IPS-18a (cell line): ENCODE results near the gene ZNF138.
"Not testable (repeated sequence)": the region's sequence is repeated elsewhere in the genome, so short reads cannot be mapped to it uniquely, and the experiment has no call there.

ENCODE experiments used
- H3K27ac ChIP-seq: one replicate; pipeline ENCODE4 v1.5.1; 2013; ENCODE audit warnings: low read length
- H3K27me3 ChIP-seq: one replicate; pipeline ENCODE4 v1.6.1; 2013; ENCODE audit warnings: mild to moderate bottlenecking, low read length; ENCODE audit not compliant: control insufficient read depth, insufficient read depth
- H3K36me3 ChIP-seq: one replicate; pipeline ENCODE4 v1.6.1; 2013; ENCODE audit warnings: low read depth, low read length; ENCODE audit not compliant: control insufficient read depth
- H3K4me1 ChIP-seq: one replicate; pipeline ENCODE4 v1.6.1; 2013; ENCODE audit warnings: low read depth, low read length; ENCODE audit not compliant: control insufficient read depth
- H3K4me3 ChIP-seq: one replicate; pipeline ENCODE4 v1.5.1; 2013; ENCODE audit warnings: low read length
- H3K9ac ChIP-seq: one replicate; pipeline ENCODE4 v1.6.1; 2013; ENCODE audit warnings: mild to moderate bottlenecking, low read length, moderate library complexity
- H3K9me3 ChIP-seq: one replicate; pipeline ENCODE4 v1.6.1; 2013; ENCODE audit warnings: low read depth, low read length; ENCODE audit not compliant: control insufficient read depth

The ZNF138 gene

DNA sequence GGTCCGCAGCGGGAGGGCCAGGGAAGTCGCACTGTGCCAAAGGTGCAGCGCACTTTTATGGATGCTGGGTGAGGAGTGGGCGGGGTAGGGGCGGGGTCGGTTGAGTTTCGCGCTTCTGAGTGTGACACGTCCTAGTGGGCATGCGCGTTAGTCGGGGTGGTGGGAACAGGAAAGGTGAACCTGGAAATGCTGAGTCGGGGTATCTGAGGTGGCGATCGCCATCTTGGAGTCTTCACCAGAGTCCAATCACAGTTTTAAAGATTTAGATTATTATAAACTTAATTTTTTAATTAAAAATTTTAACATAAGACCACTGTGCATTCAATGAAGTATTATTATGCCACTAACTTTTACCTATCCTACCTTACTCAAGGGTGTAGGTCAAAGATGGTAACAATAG lies 45.7 kb downstream of the ZNF138 start:
- Histone ChIP-seq H3K9me3 (no peaks in the 10 kb centered on the region), H3K4me3 (no peak overlapping the region), H3K27me3 (no peaks in the 10 kb centered on the region), H3K36me3 (no peaks in the 10 kb centered on the region), H3K27ac (no peak overlapping the region), H3K9ac (no peak overlapping the region), H3K4me1 (no peaks in the 10 kb centered on the region)

DNA sequence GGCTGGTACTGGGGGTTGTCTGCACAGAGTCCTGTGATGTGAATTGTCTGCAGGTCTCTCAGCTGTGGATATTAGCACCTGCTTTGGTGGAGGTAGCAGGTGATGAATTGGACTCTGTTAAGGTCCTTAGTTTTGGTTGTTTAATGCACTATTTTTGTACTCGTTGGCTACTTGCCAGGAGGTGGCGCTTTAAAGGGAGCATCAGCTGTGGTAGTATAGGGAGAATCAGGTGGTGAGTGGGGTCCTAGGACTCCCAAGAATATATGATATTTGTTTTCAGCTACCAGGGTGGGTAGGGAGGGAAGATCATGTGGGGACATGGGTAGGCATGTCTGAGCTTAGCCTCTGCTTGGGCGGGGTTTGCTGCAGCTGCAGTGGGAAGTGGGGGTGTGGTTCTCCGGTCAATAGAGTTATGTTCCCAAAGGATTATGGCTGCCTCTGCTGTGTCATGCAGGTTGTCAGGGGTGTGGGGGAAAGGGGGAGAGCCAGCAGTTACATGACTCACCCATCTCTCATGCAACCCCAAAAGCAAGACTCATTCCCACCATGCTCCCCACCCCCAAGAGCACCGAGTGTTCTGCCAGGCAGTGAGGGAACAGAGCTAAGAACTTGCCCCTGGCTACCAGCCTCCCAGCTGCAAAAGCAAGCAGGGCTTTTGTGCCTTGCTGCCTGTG lies 55.2 kb downstream of the ZNF138 start:
- no peaks in the 10 kb centered on the region for H3K4me1 ChIP-seq
- no peak overlapping the region for H3K27ac ChIP-seq
- H3K4me3 ChIP-seq: no peak overlapping the region
- no peak overlapping the region for H3K9ac ChIP-seq
- no peaks in the 10 kb centered on the region for H3K36me3 ChIP-seq
- H3K27me3 ChIP-seq: no peaks in the 10 kb centered on the region
- no peaks in the 10 kb centered on the region for H3K9me3 ChIP-seq

DNA sequence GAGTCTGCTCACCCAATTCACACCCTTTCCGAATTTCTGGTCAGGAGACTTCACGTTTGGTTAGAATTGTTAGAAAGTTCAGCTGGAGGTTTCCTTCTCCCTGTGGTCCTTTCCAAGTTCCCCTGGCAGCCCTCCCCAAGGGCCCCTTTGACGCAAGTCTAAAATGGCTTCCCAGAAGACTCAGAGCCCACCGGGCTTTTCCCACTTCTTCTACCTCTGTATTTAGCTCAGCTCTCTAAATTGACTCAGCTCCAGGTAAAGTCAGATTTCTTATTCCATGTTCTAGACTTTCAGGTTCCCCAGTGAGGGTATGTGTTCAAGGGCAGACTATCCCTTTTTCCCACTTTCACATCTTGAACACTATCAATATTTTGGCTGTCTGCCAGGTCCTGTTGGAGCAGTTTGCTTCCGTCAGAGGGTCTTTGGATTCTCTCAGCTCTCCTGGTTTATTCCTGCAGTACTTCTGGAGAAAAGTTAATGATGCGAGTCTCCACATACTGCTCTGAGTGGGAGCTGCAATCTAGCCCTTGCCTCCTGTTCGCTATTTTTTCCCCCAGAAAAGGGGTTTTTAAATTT lies 55.8 kb downstream of the ZNF138 start:
- H3K27ac ChIP-seq: no peak overlapping the region
- no peaks in the 10 kb centered on the region for H3K36me3 ChIP-seq
- no peaks in the 10 kb centered on the region for H3K27me3 ChIP-seq
- H3K9me3 ChIP-seq: no peaks in the 10 kb centered on the region
- no peak overlapping the region for H3K4me3 ChIP-seq
- no peaks in the 10 kb centered on the region for H3K4me1 ChIP-seq
- H3K9ac ChIP-seq: no peak overlapping the region

DNA sequence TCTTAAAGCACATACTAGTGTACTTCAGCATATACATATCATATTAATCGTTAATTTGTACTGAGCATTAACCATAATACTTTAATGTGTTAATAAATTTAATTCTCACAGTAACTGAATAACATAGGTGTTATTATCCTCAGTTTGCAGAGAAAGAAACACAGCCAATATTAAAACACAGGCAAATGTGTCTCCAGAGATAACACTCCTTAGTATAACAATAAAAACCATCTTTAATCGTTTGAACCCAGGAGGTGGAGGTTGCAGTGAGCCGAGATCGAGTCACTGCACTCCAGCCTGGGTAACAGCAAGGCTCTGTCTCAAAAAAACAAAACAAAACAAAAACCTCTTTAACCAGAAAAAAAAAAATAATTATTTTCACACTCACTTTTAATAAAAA lies 59.5 kb downstream of the ZNF138 start:
- Histone ChIP-seq H3K36me3 (no peaks in the 10 kb centered on the region), H3K27me3 (no peaks in the 10 kb centered on the region), H3K9me3 (no peaks in the 10 kb centered on the region), H3K4me1 (no peaks in the 10 kb centered on the region), H3K9ac (no peak overlapping the region), H3K27ac (no peak overlapping the region), H3K4me3 (no peak overlapping the region)

DNA sequence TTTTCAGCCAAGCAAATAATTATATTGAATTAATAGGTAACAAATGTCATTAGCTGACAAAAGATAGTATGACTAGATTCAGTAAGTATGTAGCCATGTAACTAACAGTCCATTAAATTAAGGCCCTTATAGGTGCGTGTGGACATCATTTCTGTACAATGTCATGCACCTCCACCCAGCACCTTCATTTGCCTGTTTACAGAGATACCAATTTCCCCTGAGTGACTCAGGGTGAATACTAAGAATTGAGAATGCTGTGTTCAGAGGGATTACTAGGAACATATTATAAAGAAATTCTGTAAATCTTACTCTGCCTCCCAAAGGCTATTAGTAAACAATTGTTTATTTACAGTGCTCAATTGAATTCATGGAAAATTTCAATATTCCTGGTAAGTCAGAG lies 60.7 kb downstream of the ZNF138 start:
- no peak overlapping the region for H3K27ac ChIP-seq
- no peaks in the 10 kb centered on the region for H3K27me3 ChIP-seq
- H3K36me3 ChIP-seq: no peaks in the 10 kb centered on the region
- H3K9ac ChIP-seq: no peak overlapping the region
- no peaks in the 10 kb centered on the region for H3K9me3 ChIP-seq
- H3K4me3 ChIP-seq: no peak overlapping the region
- no peaks in the 10 kb centered on the region for H3K4me1 ChIP-seq

DNA sequence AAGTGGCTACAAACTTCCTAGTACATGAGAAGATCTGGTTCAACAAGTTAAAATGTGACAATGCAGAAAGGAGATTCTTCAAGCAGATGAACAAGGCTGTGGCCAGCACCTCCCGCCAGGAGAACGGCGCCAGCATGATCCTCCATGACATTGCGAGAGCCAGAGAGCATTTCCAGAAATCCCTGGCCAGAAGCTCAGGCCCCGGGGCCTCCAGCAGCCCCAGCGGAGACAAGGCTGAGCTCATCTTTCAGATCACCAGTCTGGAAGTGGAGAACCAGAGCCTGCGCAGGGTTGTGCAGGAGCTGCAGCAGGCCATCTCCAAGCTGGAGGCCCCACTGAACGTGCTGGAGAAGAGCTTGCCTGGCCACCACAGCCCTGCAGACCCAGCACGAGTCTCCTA lies 68.8 kb downstream of the ZNF138 start:
- Histone ChIP-seq H3K4me1 (no peaks in the 10 kb centered on the region), H3K27ac (no peak overlapping the region), H3K36me3 (no peaks in the 10 kb centered on the region), H3K4me3 (no peak overlapping the region), H3K9ac (no peak overlapping the region), H3K9me3 (peaks cover 4% of the 10 kb centered on the region), H3K27me3 (no peaks in the 10 kb centered on the region)

DNA sequence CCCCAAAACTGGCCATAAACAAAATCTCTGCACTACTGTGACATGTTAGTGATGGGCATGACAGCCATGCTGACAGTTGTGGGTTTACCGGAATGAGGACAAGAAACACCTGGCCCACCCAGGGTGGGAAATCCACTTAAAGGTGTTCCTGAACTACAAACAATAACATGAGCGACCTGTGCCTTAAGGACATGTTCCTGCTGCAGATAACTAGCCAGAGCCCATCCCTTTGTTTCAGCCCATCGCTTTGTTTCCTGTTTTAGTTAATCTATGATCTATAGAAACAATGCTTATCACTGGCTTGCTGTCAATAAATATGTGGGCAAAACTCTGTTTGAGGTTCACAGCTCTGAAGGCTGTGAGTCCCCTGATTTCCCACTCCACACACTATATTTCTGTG lies 69.3 kb downstream of the ZNF138 start:
- not testable (repeated sequence) for H3K27ac ChIP-seq, H3K27me3 ChIP-seq, H3K4me1 ChIP-seq

DNA sequence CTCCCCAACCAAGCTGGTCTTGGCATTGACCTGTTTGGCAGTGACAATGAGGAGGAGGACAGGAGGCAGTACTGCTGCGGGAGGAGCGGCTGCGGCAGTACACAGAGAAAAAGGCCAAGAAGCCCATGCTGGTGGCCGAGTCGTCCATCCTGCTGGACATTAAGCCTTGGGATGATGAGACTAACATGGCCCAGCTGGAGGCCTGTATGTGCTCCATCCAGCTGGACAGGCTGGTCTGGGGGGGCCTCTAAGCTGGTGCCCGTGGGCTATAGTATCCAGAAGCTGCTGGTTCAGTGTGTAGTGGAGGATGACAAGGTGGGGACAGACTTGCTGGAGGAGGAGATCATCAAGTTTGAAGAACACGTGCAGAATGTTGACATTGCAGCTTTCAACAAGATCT lies 69.7 kb downstream of the ZNF138 start:
- Histone ChIP-seq H3K9ac (no peak overlapping the region), H3K36me3 (no peaks in the 10 kb centered on the region), H3K9me3 (peaks cover 4% of the 10 kb centered on the region), H3K27ac (no peak overlapping the region), H3K27me3 (no peaks in the 10 kb centered on the region), H3K4me3 (no peak overlapping the region), H3K4me1 (no peaks in the 10 kb centered on the region)

More for the DNA sequence above, 69.3 kb downstream of the ZNF138 start:
- H3K4me3 ChIP-seq, H3K9ac ChIP-seq, H3K36me3 ChIP-seq, H3K9me3 ChIP-seq: not testable (repeated sequence)

DNA sequence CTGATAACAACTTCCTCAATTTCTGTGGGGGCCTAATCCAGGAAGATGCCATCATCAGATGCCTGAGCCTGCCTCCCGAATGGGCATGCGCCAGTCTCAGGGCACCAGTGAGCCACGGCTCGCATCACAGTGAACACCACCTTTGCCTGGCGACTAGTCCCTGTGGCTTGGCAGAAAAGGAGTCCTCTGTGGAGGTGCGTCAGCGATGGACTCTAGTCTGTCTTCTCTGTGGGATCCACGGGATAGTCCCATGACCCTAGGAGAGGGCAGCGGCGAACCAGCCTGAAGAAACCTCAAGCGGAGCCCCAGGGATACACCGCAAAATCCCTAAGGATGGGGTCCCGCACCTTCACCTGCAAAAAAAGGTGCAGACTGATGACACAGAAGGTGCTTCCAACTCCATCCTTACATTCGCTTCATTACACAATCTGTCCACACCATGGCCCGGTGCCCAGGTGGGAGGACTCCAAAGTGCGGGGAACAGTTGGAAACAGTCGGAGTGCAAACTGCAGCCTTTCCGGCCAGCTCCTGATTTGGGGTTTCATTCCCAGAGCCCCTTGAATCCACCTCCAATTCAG lies 73.7 kb downstream of the ZNF138 start:
- H3K4me1 ChIP-seq: no peaks in the 10 kb centered on the region
- no peaks in the 10 kb centered on the region for H3K36me3 ChIP-seq
- no peak overlapping the region for H3K9ac ChIP-seq
- no peak overlapping the region for H3K4me3 ChIP-seq
- H3K9me3 ChIP-seq: peaks cover 4% of the 10 kb centered on the region
- no peaks in the 10 kb centered on the region for H3K27me3 ChIP-seq
- H3K27ac ChIP-seq: no peak overlapping the region

DNA sequence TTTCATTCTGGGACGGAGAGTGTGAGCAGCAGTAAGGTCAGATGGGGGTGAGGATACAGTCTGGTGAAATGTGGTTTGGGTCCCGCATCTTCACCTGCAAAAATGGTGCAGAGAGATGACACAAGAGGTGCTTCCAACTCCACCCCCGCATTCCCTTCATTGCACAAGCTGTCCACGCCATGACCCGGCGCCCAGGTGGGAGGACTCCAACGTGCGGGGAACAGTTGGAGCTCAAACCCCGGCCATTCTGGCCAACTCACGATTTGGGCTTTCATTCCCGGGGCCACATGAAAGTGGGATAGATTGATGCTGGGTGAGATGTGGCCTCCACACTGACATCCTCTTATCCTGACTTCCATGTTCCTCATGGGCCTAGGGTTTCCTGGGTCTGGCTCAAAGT lies 74.3 kb downstream of the ZNF138 start:
- H3K4me3 ChIP-seq: no peak overlapping the region
- H3K9ac ChIP-seq: no peak overlapping the region
- H3K36me3 ChIP-seq: no peaks in the 10 kb centered on the region
- H3K27me3 ChIP-seq: no peaks in the 10 kb centered on the region
- H3K4me1 ChIP-seq: no peaks in the 10 kb centered on the region
- H3K27ac ChIP-seq: no peak overlapping the region
- peaks cover 1% of the 10 kb centered on the region for H3K9me3 ChIP-seq

DNA sequence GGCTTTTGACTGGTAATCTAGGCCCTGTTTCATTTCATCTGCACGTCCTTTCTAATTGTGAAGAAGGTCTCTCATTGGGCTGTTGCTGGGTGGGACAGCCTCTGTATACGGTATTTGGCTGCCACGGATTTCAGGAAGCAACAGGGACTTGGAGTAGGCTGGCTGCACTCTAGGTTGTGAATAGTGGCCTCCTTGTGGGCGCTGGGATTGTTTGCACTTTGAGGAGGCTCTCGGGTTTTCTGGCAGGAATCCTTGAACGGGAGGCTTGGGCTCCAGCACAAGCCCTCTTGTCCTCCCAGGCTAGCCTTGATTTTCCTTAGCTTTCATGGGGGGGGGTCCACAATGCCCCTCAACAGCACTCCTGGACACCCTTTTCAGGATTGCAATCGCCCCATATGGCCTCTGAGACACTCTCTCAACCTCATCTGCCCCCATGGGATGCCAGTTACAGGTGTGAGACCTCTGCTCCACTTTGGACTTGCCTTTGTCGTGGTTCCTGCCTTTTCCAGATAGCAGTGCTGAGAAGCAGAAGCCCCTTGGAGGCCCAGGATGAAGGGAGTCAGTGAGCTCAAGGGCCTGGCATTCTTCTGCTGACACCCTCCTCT lies 75.0 kb downstream of the ZNF138 start:
- H3K4me1 ChIP-seq: no peaks in the 10 kb centered on the region
- no peaks in the 10 kb centered on the region for H3K9me3 ChIP-seq
- H3K4me3 ChIP-seq: no peak overlapping the region
- no peaks in the 10 kb centered on the region for H3K36me3 ChIP-seq
- H3K27ac ChIP-seq: no peak overlapping the region
- H3K9ac ChIP-seq: no peak overlapping the region
- no peaks in the 10 kb centered on the region for H3K27me3 ChIP-seq
